HG02970 (cell line): ENCODE results near the gene LAMB4.
A peak's percentile ranks its signal among the peaks of the same experiment; 100 is the strongest.

ENCODE experiments used
- ATAC-seq: cut with Tn5 transposase; IDR thresholded peaks from one replicate; pipeline ENCODE4 v1.9.1; 2021; ENCODE audit warnings: mild to moderate bottlenecking, moderate library complexity, moderate number of reproducible peaks; ENCODE audit not compliant: unreplicated experiment, low FRiP score

LAMB4 gene

GRCh38 chr7:108143658-108144420 lies 13.7 kb upstream of the LAMB4 start:
- no peak for ATAC-seq

GRCh38 chr7:108142675-108143259 lies 12.6 kb upstream of the LAMB4 start:
- ATAC-seq = no peak

GRCh38 chr7:108142180-108142579 lies 12.0 kb upstream of the LAMB4 start:
- ATAC-seq = no peak

- no peak for ATAC-seq
Observed at GRCh38 chr7:108140671-108141070, 10.5 kb upstream of the LAMB4 start.

- ATAC-seq = no peak
Observed at GRCh38 chr7:108138911-108139310, 8.8 kb upstream of the LAMB4 start.

- ATAC-seq = no peak
Observed at GRCh38 chr7:108137993-108138392, 7.8 kb upstream of the LAMB4 start.

GRCh38 chr7:108137040-108137439 lies 6.9 kb upstream of the LAMB4 start:
- no peak for ATAC-seq

- peak; percentile 23 for ATAC-seq
Observed at GRCh38 chr7:108136191-108136688, 6.1 kb upstream of the LAMB4 start.

GRCh38 chr7:108135446-108136190 lies 5.5 kb upstream of the LAMB4 start:
- ATAC-seq = peak; percentile 91

- ATAC-seq = no peak
Observed at GRCh38 chr7:108134486-108134885, 4.3 kb upstream of the LAMB4 start.

- ATAC-seq = no peak
Observed at GRCh38 chr7:108132551-108133265, 2.5 kb upstream of the LAMB4 start.

GRCh38 chr7:108129018-108129965 lies 869 bp downstream of the LAMB4 start:
- no peak for ATAC-seq

GRCh38 chr7:108128514-108128913 lies 1.6 kb downstream of the LAMB4 start:
- ATAC-seq = no peak

GRCh38 chr7:108127461-108127860 lies 2.7 kb downstream of the LAMB4 start:
- no peak for ATAC-seq

- no peak for ATAC-seq
Observed at GRCh38 chr7:108124820-108125219, 5.3 kb downstream of the LAMB4 start.

- no peak for ATAC-seq
Observed at GRCh38 chr7:108122181-108122580, 8.0 kb downstream of the LAMB4 start.

- no peak for ATAC-seq
Observed at GRCh38 chr7:108120933-108121332, 9.2 kb downstream of the LAMB4 start.

GRCh38 chr7:108120196-108120595 lies 10.0 kb downstream of the LAMB4 start:
- no peak for ATAC-seq

GRCh38 chr7:108118959-108119358 lies 11.2 kb downstream of the LAMB4 start:
- no peak for ATAC-seq
